ENCODE results near the gene PEX3.
"Not testable (repeated sequence)": the region's sequence is repeated elsewhere in the genome, so short reads cannot be mapped to it uniquely, and the experiment has no call there.

Gene PEX3

GRCh38 chr6:143449082-143449713 lies 1.4 kb upstream of the PEX3 start:
- no peak for DNase-seq

GRCh38 chr6:143449714-143450452 lies 722 bp upstream of the PEX3 start:
- DNase-seq = peak; percentile 34

GRCh38 chr6:143451531-143451930 lies 926 bp downstream of the PEX3 start:
- DNase-seq = no peak

- DNase-seq = peak; percentile 46
Observed at GRCh38 chr6:143457563-143458359, 7.2 kb downstream of the PEX3 start.

GRCh38 chr6:143465546-143465945 lies 14.9 kb downstream of the PEX3 start:
- DNase-seq = no peak

GRCh38 chr6:143468026-143468425 lies 17.4 kb downstream of the PEX3 start:
- DNase-seq = no peak

GRCh38 chr6:143468823-143469222 lies 18.2 kb downstream of the PEX3 start:
- not testable (repeated sequence) for DNase-seq

GRCh38 chr6:143471822-143472221 lies 21.2 kb downstream of the PEX3 start:
- DNase-seq = no peak

GRCh38 chr6:143476545-143476944 lies 25.9 kb downstream of the PEX3 start:
- no peak for DNase-seq

GRCh38 chr6:143478479-143479062 lies 28.0 kb downstream of the PEX3 start:
- DNase-seq = no peak

GRCh38 chr6:143482593-143482992 lies 32.0 kb downstream of the PEX3 start:
- DNase-seq = no peak

GRCh38 chr6:143485967-143486366 lies 35.4 kb downstream of the PEX3 start:
- DNase-seq = no peak

GRCh38 chr6:143486752-143487151 lies 36.1 kb downstream of the PEX3 start:
- DNase-seq = no peak

GRCh38 chr6:143490244-143490643 lies 39.6 kb downstream of the PEX3 start:
- no peak for DNase-seq

- DNase-seq = no peak
Observed at GRCh38 chr6:143490775-143491174, 40.2 kb downstream of the PEX3 start.

GRCh38 chr6:143496974-143497373 lies 46.4 kb downstream of the PEX3 start:
- no peak for DNase-seq

GRCh38 chr6:143498428-143498827 lies 47.8 kb downstream of the PEX3 start:
- DNase-seq = no peak

GRCh38 chr6:143501851-143502250 lies 51.2 kb downstream of the PEX3 start:
- no peak for DNase-seq

- DNase-seq = no peak
Observed at GRCh38 chr6:143504369-143504768, 53.8 kb downstream of the PEX3 start.

GRCh38 chr6:143505111-143505510 lies 54.5 kb downstream of the PEX3 start:
- DNase-seq = no peak

- no peak for DNase-seq
Observed at GRCh38 chr6:143505537-143505936, 54.9 kb downstream of the PEX3 start.

- DNase-seq = no peak
Observed at GRCh38 chr6:143506199-143506598, 55.6 kb downstream of the PEX3 start.

GRCh38 chr6:143506620-143507019 lies 56.0 kb downstream of the PEX3 start:
- no peak for DNase-seq
